Karpas-422 (cell line): ENCODE results near the gene NCKAP5. TPM values are rescaled to one million over a fixed set of nuclear protein-coding genes. Genes with fewer than 3 reads are reported as not detected.
A peak's percentile ranks its signal among the peaks of the same experiment; 100 is the strongest.

Experiments
- DNase-seq: peaks from one replicate; pipeline ENCODE4 v3.0.0-alpha.2; 2015
- H2AFZ ChIP-seq: fragments of 200-600 bp; sonication (generic); 2 replicates; pipeline ENCODE4 v1.6.1; 2014; ENCODE audit warnings: antibody characterized with exemption, low read length, mixed read lengths
- H3K27ac ChIP-seq: fragments of 200-600 bp; sonication (generic); 2 replicates; pipeline ENCODE4 v1.5.1; 2014; ENCODE audit warnings: mild to moderate bottlenecking, low read length, moderate library complexity
- H3K27me3 ChIP-seq: fragments of 200-600 bp; sonication (generic); 2 replicates; pipeline ENCODE4 v1.6.1; 2014; ENCODE audit warnings: low read length, mixed read lengths
- H3K36me3 ChIP-seq: fragments of 200-600 bp; sonication (generic); 2 replicates; pipeline ENCODE4 v1.6.1; 2014; ENCODE audit warnings: low read length, mixed read lengths; ENCODE audit not compliant: insufficient read depth
- H3K4me1 ChIP-seq: fragments of 200-600 bp; sonication (generic); 2 replicates; pipeline ENCODE4 v1.6.1; 2014; ENCODE audit warnings: mild to moderate bottlenecking, low read length, mixed read lengths
- H3K4me2 ChIP-seq: fragments of 200-600 bp; sonication (generic); 2 replicates; pipeline ENCODE4 v1.6.1; 2014; ENCODE audit warnings: low read length, low read depth, mild to moderate bottlenecking; ENCODE audit not compliant: poor library complexity, severe bottlenecking
- H3K4me3 ChIP-seq: fragments of 200-600 bp; sonication (generic); 2 replicates; pipeline ENCODE4 v1.5.1; 2014; ENCODE audit warnings: mild to moderate bottlenecking, antibody characterized with exemption, low read length, mixed read lengths
- H3K79me2 ChIP-seq: fragments of 200-600 bp; sonication (generic); 2 replicates; pipeline ENCODE4 v1.6.1; 2014; ENCODE audit warnings: mild to moderate bottlenecking, low read length, mixed read lengths
- H3K9ac ChIP-seq: fragments of 200-600 bp; sonication (generic); 2 replicates; pipeline ENCODE4 v1.6.0; 2014; ENCODE audit warnings: low read length
- H3K9me2 ChIP-seq: fragments of 200-600 bp; sonication (generic), shearing (Covaris generic); replicated peaks from 2 replicates; pipeline ENCODE4 v1.6.0; 2014; ENCODE audit warnings: mild to moderate bottlenecking, low read length, moderate library complexity; ENCODE audit not compliant: insufficient read depth
- H3K9me3 ChIP-seq: fragments of 300-700, 200-600 bp; sonication (generic); 2 replicates; pipeline ENCODE4 v1.6.1; 2014; ENCODE audit warnings: low read length, mixed read lengths
- H4K20me1 ChIP-seq: fragments of 200-600 bp; sonication (generic); 2 replicates; pipeline ENCODE4 v1.6.1; 2014; ENCODE audit warnings: mild to moderate bottlenecking, antibody characterized with exemption, low read length, low read depth; ENCODE audit not compliant: insufficient read depth
- total RNA-seq: library from RNA; depleted of rRNA; stranded (reverse); fragments of >200 nt; shearing (Covaris generic); gene quantifications from 2 replicates; pipeline ENCODE4 v1.2.3, GENCODE V29; 2014; ENCODE audit warnings: low replicate concordance

NCKAP5 gene
- total RNA-seq, 1 experiment from 2014 or later = not detected

DNA sequence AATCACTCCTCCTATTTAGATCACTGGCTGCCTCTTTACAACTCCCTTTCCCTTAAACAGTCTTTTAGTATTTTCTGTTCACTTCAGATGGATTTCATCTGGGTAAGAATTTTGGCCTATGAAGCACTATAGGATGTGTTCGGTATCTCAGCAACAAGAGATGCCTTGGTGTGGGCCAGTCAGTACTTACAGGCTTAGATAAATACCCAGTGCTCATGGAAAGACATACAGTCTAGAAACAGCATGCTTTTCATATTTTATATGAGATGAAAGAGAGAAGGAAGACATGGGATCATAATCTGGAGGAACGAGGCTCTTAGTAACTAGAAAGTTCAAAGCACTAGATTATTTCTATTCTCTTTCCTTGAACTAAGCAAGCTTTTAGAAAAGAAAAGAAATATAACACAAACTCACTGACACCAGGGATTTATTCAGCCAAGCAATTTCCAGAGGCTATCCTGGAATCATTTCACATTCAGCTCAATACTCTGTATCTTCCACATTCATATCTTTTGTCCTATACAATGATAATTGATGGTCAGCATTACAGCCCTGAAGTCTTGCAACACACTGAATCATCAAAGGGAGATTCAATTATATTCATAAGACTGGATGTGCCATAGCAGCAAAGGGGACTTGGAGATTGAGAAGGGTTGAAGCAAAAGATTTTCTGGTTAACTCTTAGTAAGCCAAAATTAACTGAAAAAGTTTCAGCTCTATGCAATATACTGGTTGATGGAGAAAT, 489.4 kb downstream of the NCKAP5 start:
- no peak overlapping the region for H2AFZ ChIP-seq
- DNase-seq = no peak
- no peaks in the 10 kb centered on the region for H3K9me2 ChIP-seq
- no peaks in the 10 kb centered on the region for H3K79me2 ChIP-seq
- H3K9ac ChIP-seq = no peak overlapping the region
- no peaks in the 10 kb centered on the region for H3K27me3 ChIP-seq
- no peak overlapping the region for H3K27ac ChIP-seq
- no peaks in the 10 kb centered on the region for H3K36me3 ChIP-seq
- no peak overlapping the region for H3K4me3 ChIP-seq
- H3K4me2 ChIP-seq = no peak overlapping the region
- no peaks in the 10 kb centered on the region for H3K9me3 ChIP-seq
- no peaks in the 10 kb centered on the region for H3K4me1 ChIP-seq
- H4K20me1 ChIP-seq = no peaks in the 10 kb centered on the region

DNA sequence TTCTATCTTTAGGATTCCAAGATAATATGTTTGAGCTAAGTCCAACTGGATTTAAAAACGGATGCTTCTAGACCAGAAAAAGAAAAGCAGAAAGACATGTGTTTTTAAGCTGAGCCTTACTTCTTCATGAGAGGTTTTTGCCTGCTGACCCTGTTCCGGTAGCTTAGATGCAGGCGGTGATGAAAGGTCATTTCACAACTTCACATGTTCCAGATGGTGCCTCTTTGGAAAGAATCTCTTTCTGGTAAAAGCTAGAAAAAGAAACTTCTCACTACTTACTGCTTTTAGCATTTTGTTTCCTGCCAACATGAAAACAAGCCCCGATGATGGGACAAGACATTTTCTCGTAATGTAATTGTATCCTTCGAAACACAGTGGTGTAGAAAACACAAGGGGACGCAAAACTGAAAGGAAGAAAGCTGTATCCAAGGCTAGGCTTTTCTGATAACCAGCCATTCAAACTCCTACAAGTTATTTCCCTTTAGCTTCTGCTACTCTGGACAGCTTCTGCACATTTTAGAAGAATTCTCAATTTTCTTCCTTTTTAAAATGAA, 490.9 kb downstream of the NCKAP5 start:
- Histone ChIP-seq H3K4me3 (no peak overlapping the region), H3K9me3 (no peaks in the 10 kb centered on the region), H3K27ac (no peak overlapping the region)

GRCh38 chr2:133072837-133073694, 495.2 kb downstream of the NCKAP5 start:
- no peak overlapping the region for H2AFZ ChIP-seq
- H4K20me1 ChIP-seq = no peaks in the 10 kb centered on the region
- no peaks in the 10 kb centered on the region for H3K36me3 ChIP-seq
- no peaks in the 10 kb centered on the region for H3K9me3 ChIP-seq
- H3K9me2 ChIP-seq = no peaks in the 10 kb centered on the region
- H3K4me3 ChIP-seq = no peak overlapping the region
- no peaks in the 10 kb centered on the region for H3K4me1 ChIP-seq
- H3K9ac ChIP-seq = no peak overlapping the region
- no peak for DNase-seq
- no peak overlapping the region for H3K4me2 ChIP-seq
- H3K27me3 ChIP-seq = 0 out of 2 replicates have a peak, but pooled peaks cover 2% of the 10 kb centered on the region
- H3K79me2 ChIP-seq = no peaks in the 10 kb centered on the region
- no peak overlapping the region for H3K27ac ChIP-seq

More for the DNA sequence above, 490.9 kb downstream of the NCKAP5 start:
- no peaks in the 10 kb centered on the region for H3K36me3 ChIP-seq
- 0 out of 2 replicates have a peak, but pooled peaks cover 2% of the 10 kb centered on the region for H3K27me3 ChIP-seq
- no peaks in the 10 kb centered on the region for H3K9me2 ChIP-seq
- H3K79me2 ChIP-seq = no peaks in the 10 kb centered on the region
- H3K9ac ChIP-seq = no peak overlapping the region
- no peaks in the 10 kb centered on the region for H3K4me1 ChIP-seq
- no peak overlapping the region for H3K4me2 ChIP-seq
- no peak overlapping the region for H2AFZ ChIP-seq
- no peak for DNase-seq
- no peaks in the 10 kb centered on the region for H4K20me1 ChIP-seq

GRCh38 chr2:133063775-133064174, 504.5 kb downstream of the NCKAP5 start:
- H3K79me2 ChIP-seq = no peaks in the 10 kb centered on the region
- H3K4me2 ChIP-seq = no peak overlapping the region
- H3K4me3 ChIP-seq = no peak overlapping the region
- no peak overlapping the region for H3K9ac ChIP-seq
- no peaks in the 10 kb centered on the region for H3K9me2 ChIP-seq
- no peaks in the 10 kb centered on the region for H4K20me1 ChIP-seq
- H3K36me3 ChIP-seq = no peaks in the 10 kb centered on the region
- H3K9me3 ChIP-seq = no peaks in the 10 kb centered on the region
- DNase-seq = peak; percentile 65
- no peak overlapping the region for H3K27ac ChIP-seq
- H3K4me1 ChIP-seq = no peaks in the 10 kb centered on the region
- no peaks in the 10 kb centered on the region for H3K27me3 ChIP-seq
- no peak overlapping the region for H2AFZ ChIP-seq

GRCh38 chr2:133062931-133063665, 505.2 kb downstream of the NCKAP5 start:
- Histone ChIP-seq H3K9me3 (no peaks in the 10 kb centered on the region), H3K4me1 (no peaks in the 10 kb centered on the region), H4K20me1 (no peaks in the 10 kb centered on the region), H3K9me2 (no peaks in the 10 kb centered on the region), H2AFZ (no peak overlapping the region), H3K36me3 (no peaks in the 10 kb centered on the region), H3K27me3 (no peaks in the 10 kb centered on the region), H3K4me3 (no peak overlapping the region), H3K4me2 (no peak overlapping the region), H3K9ac (no peak overlapping the region), H3K27ac (no peak overlapping the region), H3K79me2 (no peaks in the 10 kb centered on the region)
- DNase-seq = no peak

DNA sequence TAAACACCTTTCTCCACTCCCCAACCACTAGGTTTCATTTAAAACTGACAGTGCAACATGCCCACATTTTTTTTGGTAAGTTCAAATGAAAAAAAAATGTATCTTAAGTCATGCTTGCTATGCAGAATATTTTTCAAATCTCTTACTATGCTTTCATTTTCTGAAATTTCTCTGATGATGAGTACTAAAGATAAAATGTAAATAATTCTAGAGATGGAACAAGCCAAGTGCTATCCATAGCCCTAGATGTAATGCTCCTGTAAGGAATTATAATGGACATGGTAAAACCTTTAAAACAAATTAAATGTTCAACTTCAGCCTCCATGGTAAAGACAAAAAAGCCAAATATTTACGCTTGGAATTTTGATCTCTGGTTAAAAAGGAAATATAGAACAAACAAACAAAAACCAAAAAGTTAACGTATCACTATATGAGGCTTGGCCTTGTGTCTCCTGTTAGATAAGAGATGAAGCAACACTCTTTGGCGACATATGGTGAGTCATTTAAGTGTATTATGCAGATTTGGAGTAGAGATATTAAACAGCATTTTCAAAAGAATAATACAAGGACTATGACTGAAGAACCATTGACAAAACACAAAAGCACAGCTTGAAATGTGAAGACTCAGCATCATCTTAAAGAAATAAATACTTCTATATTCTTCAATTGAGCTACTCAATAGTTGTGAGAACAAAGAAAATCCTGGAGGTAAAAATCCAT, 506.2 kb downstream of the NCKAP5 start:
- Histone ChIP-seq H3K27ac (no peak overlapping the region), H3K9me2 (no peaks in the 10 kb centered on the region), H3K79me2 (no peaks in the 10 kb centered on the region), H3K9me3 (no peaks in the 10 kb centered on the region), H2AFZ (no peak overlapping the region), H3K36me3 (no peaks in the 10 kb centered on the region), H3K27me3 (no peaks in the 10 kb centered on the region), H3K4me1 (no peaks in the 10 kb centered on the region), H3K9ac (no peak overlapping the region), H3K4me2 (no peak overlapping the region), H3K4me3 (no peak overlapping the region), H4K20me1 (no peaks in the 10 kb centered on the region)
- no peak for DNase-seq

- Histone ChIP-seq H3K79me2 (no peaks in the 10 kb centered on the region), H2AFZ (no peak overlapping the region), H3K4me1 (no peaks in the 10 kb centered on the region), H3K27ac (no peak overlapping the region), H4K20me1 (no peaks in the 10 kb centered on the region), H3K9me2 (no peaks in the 10 kb centered on the region), H3K4me2 (no peak overlapping the region), H3K36me3 (no peaks in the 10 kb centered on the region), H3K4me3 (no peak overlapping the region), H3K9ac (no peak overlapping the region), H3K9me3 (no peaks in the 10 kb centered on the region), H3K27me3 (no peaks in the 10 kb centered on the region)
- no peak for DNase-seq
These were observed 514.0 kb downstream of the NCKAP5 start for GRCh38 chr2:133054297-133054696.
